CD4-positive, alpha-beta T cell (primary cell): ENCODE data around the gene TIMM44. TPM values are rescaled to one million over a fixed set of nuclear protein-coding genes. Genes with fewer than 3 reads are reported as not detected.

Source experiments
- ATAC-seq: fragments of 200-7000 bp; cut with Tn5 transposase; one replicate; pipeline ENCODE4 v1.10.0; 2022; ENCODE audit warnings: mild to moderate bottlenecking; ENCODE audit not compliant: poor library complexity
- CTCF ChIA-PET: fragments of 350-600 bp; sonication (Branson Sonifier 250); formaldehyde crosslinking; loops from one replicate; lab custom pipeline; 2021; ENCODE audit warnings: antibody characterized with exemption, inconsistent platforms; lab: Charles Lee
- POLR2A ChIA-PET: fragments of 350-600 bp; sonication (Branson Sonifier 250); formaldehyde crosslinking; loops from one replicate; lab custom pipeline; 2021; ENCODE audit warnings: antibody characterized with exemption, inconsistent platforms; lab: Charles Lee
- DNase-seq, 14 experiments: peaks; one replicate each; pipeline ENCODE4 v3.0.0-alpha.2; 2013 to 2020; ENCODE audit warnings: mixed read lengths in 2 of 14
- H3K27ac ChIP-seq, 2 donors: one replicate each; pipeline versions ENCODE4 v1.5.1 to v1.7.0; 2013; ENCODE audit warnings: low read length in 2 of 2, low read depth in 1 of 2, mild to moderate bottlenecking in 1 of 2
- H3K27me3 ChIP-seq, 2 experiments: 1 replicate in 1 of 2; 2 replicates in 1 of 2; pipeline versions ENCODE4 v1.6.1 to v1.7.0; 2013; ENCODE audit warnings: low read length in 2 of 2, control low read depth in 1 of 2, mild to moderate bottlenecking in 1 of 2, moderate library complexity in 1 of 2; ENCODE audit not compliant: insufficient read depth in 2 of 2, control insufficient read depth in 1 of 2
- H3K36me3 ChIP-seq: one replicate; pipeline ENCODE4 v1.6.1; 2013; ENCODE audit warnings: low read length, control low read depth; ENCODE audit not compliant: insufficient read depth
- H3K4me1 ChIP-seq: one replicate; pipeline ENCODE4 v1.6.1; 2013; ENCODE audit warnings: low read length, control low read depth; ENCODE audit not compliant: insufficient read depth
- H3K4me3 ChIP-seq: one replicate; pipeline ENCODE4 v1.5.1; 2013; ENCODE audit warnings: mild to moderate bottlenecking, low read length, moderate library complexity
- H3K9me3 ChIP-seq, 2 experiments: 1 replicate in 1 of 2; 2 replicates in 1 of 2; pipeline versions ENCODE4 v1.6.1 to v1.7.0; 2013; ENCODE audit warnings: low read length in 2 of 2, mild to moderate bottlenecking in 2 of 2, control low read depth in 1 of 2, moderate library complexity in 1 of 2; ENCODE audit not compliant: control insufficient read depth in 1 of 2, insufficient read depth in 1 of 2
- H3K27ac Mint-ChIP-seq: one replicate; pipeline ENCODE4 v1.8.0; 2020; ENCODE audit warnings: mixed read lengths
- H3K27me3 Mint-ChIP-seq: one replicate; pipeline ENCODE4 v1.8.0; 2021; ENCODE audit warnings: mixed read lengths
- H3K36me3 Mint-ChIP-seq: one replicate; pipeline ENCODE4 v1.8.0; 2021; ENCODE audit warnings: low read depth, mixed read lengths
- H3K4me1 Mint-ChIP-seq: one replicate; pipeline ENCODE4 v1.8.0; 2021; ENCODE audit warnings: low read depth, mixed read lengths
- H3K4me3 Mint-ChIP-seq: one replicate; pipeline ENCODE4 v1.8.0; 2020; ENCODE audit warnings: mild to moderate bottlenecking, mixed read lengths
- H3K9me3 Mint-ChIP-seq: one replicate; pipeline ENCODE4 v1.8.0; 2020; ENCODE audit warnings: mixed read lengths
- intact Hi-C, 2 experiments: fragments of 100-400 bp; cut with DNase I in 1 of 2; cut with micrococcal nuclease in 1 of 2; formaldehyde crosslinking; loops; one replicate each; pipeline versions ENCODE4 v1.15.1 to v1.9.0; 2023 to 2025; cut with DNase I, micrococcal nuclease
- total RNA-seq, 174 experiments: library from RNA in 2 of 174; stranded (reverse) in 2 of 174; gene quantifications; one replicate each; pipeline ENCODE4 v1.2.3 and lab custom pipeline; 2021 to 2026
- TF ChIP-seq, protein P1 (sequence below): fragments of 200-600 bp; IDR thresholded peaks from one replicate; pipeline ENCODE4 v1.8.0; 2022; ENCODE audit warnings: antibody characterized with exemption, mild to moderate bottlenecking

Gene TIMM44
- total RNA-seq, 2 experiments from 2014 or later, result 83.9 to 85.0 TPM

DNA sequence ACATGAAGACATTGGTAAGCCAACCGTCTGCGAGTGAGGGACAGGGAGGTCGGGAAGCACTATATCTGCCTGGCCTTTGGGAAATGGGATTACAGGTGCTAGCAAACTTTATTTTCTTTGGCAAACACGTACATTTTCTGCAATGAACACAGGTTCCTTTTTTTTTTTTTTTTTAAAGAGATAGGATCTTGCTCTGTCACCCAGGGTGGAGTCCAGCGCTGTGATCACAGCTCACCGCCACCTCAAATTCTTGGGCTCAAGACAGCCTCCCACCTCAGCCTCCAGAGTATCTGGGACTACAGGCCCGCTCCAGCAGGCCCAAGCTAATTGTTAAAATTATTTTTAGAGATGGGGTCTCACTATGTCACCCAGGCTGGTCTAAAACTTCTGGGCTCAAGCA lies 37.7 kb upstream of the TIMM44 start:
- Histone ChIP-seq H3K9me3 (no peaks in the 10 kb centered on the region), H3K27ac (no peak overlapping the region), H3K27me3 (no peaks in the 10 kb centered on the region), H3K4me3 (no peak overlapping the region), H3K4me1 (no peaks in the 10 kb centered on the region), H3K36me3 (peaks cover 78% of the 10 kb centered on the region)
- no peak for ATAC-seq
- H3K4me3 Mint-ChIP-seq, result no peak overlapping the region
- ChIA-PET POLR2A (no interaction called here), CTCF (interaction anchor here (2.7 kb wide), 1 partner anchor 21 kb away, joined by 8 read pairs; no protein-coding TSS in a partner anchor)
- no peaks in the 10 kb centered on the region for H3K9me3 Mint-ChIP-seq
- intact Hi-C loops, result no loop called here
- H3K4me1 Mint-ChIP-seq, result peaks cover 3% of the 10 kb centered on the region
- no peak overlapping the region for H3K27ac Mint-ChIP-seq
- TF ChIP-seq, protein P1, sequence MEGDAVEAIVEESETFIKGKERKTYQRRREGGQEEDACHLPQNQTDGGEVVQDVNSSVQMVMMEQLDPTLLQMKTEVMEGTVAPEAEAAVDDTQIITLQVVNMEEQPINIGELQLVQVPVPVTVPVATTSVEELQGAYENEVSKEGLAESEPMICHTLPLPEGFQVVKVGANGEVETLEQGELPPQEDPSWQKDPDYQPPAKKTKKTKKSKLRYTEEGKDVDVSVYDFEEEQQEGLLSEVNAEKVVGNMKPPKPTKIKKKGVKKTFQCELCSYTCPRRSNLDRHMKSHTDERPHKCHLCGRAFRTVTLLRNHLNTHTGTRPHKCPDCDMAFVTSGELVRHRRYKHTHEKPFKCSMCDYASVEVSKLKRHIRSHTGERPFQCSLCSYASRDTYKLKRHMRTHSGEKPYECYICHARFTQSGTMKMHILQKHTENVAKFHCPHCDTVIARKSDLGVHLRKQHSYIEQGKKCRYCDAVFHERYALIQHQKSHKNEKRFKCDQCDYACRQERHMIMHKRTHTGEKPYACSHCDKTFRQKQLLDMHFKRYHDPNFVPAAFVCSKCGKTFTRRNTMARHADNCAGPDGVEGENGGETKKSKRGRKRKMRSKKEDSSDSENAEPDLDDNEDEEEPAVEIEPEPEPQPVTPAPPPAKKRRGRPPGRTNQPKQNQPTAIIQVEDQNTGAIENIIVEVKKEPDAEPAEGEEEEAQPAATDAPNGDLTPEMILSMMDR, result no peak
- no peaks in the 10 kb centered on the region for H3K27me3 Mint-ChIP-seq
- H3K36me3 Mint-ChIP-seq, result peaks cover 43% of the 10 kb centered on the region
- no peak for DNase-seq

DNA sequence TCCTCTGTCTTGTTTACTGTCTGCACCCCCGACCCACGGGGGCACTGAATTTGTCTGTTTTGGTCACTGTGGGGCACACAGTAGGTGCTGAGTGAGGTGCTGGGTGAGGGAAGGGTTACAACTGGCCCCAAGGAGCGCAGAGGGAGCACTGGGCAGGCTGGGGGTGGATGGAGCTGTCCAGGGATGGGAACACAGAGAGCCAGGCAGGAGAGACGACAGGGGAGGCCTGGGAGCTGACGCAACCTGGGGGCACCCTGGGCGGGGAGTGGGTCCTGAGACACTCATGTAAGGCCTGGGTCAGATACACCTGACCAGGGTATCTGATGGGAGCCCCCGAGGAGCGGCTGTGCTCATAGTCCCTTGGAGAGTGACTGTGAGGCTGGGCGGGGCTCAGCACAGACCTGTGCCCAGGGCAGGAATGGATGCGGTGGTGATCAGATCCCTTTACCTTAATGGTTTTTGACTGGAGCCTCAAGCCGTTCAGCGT lies 37.2 kb upstream of the TIMM44 start:
- Mint-ChIP-seq H3K4me1 (no peaks in the 10 kb centered on the region), H3K36me3 (peaks cover 38% of the 10 kb centered on the region), H3K4me3 (no peak overlapping the region), H3K27ac (no peak overlapping the region), H3K27me3 (no peaks in the 10 kb centered on the region), H3K9me3 (no peaks in the 10 kb centered on the region)
- TF ChIP-seq, protein P1, result no peak
- peaks cover 74% of the 10 kb centered on the region for H3K36me3 ChIP-seq
- H3K4me3 ChIP-seq, result no peak overlapping the region
- no peaks in the 10 kb centered on the region for H3K27me3 ChIP-seq
- DNase-seq (no peak), ATAC-seq (no peak)
- ChIA-PET CTCF (interaction anchor here (2.7 kb wide), 1 partner anchor 22 kb away, joined by 8 read pairs; no protein-coding TSS in a partner anchor), POLR2A (no interaction called here)
- H3K9me3 ChIP-seq, result no peaks in the 10 kb centered on the region
- H3K27ac ChIP-seq, result no peak overlapping the region
- intact Hi-C loops, result no loop called here
- no peaks in the 10 kb centered on the region for H3K4me1 ChIP-seq

DNA sequence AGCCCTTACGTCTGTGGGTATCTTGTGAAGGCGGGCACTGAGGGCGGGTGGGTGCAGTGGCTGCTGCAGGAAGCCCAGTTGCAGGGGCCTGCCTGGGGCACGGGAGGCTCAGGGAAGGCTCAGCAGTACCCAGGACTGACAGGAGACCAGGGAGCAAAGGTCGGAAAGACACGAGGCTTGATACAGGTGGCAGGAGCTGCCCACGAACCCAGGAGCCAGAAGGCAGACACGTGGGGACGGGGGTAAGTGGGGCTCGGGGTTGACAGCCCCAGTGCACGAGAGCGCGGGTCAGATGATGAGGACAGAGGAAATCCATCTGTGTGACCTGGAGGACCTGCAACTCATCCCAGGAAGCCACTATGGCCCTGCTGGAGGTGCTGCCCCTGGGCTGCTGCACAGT lies 36.7 kb upstream of the TIMM44 start:
- Mint-ChIP-seq H3K27me3 (no peaks in the 10 kb centered on the region), H3K4me1 (no peaks in the 10 kb centered on the region), H3K36me3 (peaks cover 42% of the 10 kb centered on the region), H3K9me3 (no peaks in the 10 kb centered on the region), H3K4me3 (no peak overlapping the region), H3K27ac (no peak overlapping the region)
- Histone ChIP-seq H3K4me3 (no peak overlapping the region), H3K27ac (no peak overlapping the region), H3K36me3 (peaks cover 73% of the 10 kb centered on the region), H3K4me1 (no peaks in the 10 kb centered on the region), H3K27me3 (no peaks in the 10 kb centered on the region), H3K9me3 (no peaks in the 10 kb centered on the region)
- intact Hi-C loops, result no loop called here
- no peak for DNase-seq
- ChIA-PET CTCF (no interaction called here), POLR2A (no interaction called here)
- no peak for ATAC-seq
- TF ChIP-seq, protein P1, result no peak
